Activated naive CD4-positive, alpha-beta T cell (primary cell): Measurements from ENCODE around the gene ID1.
"Not testable (repeated sequence)": the region's sequence is repeated elsewhere in the genome, so short reads cannot be mapped to it uniquely, and the experiment has no call there.

Experiments used
- DNase-seq, 4 experiments: peaks; one replicate each; lab custom pipeline; 2025; lab: John Stamatoyannopoulos, UW

Gene ID1

DNA sequence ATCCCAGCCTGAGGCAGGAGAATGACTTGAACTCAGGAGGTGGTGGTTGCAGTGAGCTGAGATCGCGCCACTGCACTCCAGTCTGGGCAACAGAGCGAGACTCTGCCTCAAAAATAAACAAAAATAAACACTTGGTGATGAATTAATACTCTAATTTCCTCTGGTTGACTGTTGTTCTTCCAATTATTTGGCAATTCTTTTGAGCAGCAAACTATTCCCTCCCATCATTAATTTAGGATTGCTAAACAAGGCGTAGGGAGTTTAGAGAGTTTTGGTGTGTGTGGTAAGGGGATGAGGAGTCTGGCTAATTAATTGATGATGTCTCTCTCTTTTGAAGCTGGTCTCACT lies 2.7 kb upstream of the ID1 start:
- no peak for DNase-seq

DNA sequence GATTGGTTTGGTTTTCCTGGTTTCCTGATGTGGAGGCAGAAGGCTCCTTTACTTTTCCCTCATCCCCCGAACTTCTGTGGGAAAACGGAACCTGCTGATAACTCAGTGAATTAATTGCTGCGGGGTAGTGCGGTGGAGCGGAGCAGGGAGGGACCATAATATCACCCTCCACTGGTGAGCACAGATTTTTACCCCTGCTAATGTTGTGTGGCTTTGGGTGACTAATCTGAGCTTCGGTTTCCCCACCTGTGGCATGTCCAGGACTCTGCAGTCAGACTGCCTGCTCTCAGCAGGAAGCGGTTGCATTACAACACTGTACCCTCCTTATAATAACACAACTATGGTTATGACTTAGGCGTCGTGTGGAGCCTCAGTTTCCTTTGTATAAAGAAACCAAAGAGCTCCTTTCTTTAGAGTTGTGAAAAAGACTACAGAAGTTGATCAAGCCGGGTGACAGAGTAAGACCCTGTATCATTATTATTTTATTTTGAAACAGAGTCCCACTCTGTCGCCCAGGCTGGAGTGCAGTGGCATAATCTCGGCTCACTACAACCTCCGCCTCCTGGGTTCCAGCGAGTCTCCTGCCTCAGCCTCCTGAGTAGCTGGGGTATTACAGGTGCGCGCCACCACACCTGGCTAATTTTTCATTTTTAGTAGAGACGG lies 2.2 kb upstream of the ID1 start:
- DNase-seq: no peak

DNA sequence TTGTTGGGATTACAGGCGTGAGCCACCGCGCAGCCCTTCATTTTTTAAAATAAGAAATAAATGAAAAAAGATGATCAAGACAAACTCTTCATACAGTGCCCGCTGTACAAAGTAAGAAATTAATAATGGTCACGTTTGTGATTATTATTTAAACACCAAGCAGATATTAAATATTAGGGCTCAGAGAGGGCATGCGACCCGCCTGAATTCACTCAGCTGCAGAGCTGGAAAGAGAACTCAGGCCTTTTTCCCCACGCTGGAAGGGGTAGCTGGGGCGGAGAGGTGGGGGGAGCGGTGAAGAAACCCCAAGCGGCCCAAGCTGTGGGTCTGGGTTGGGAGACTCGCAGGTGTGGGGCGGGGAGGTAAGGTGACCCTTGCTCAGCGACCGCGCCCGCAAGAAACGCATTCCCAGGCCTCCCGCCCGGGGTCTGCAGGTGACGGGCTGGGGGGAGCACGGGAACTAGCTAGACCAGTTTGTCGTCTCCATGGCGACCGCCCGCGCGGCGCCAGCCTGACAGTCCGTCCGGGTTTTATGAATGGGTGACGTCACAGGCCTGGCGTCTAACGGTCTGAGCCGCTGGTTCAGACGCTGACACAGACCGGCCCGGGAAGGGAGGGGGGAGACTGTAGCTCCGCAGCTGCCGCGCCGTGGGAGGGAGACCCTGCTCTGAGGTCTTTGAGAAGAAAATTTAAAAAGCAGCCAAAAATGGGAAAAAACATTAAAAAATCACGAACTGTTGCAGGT lies 1.1 kb upstream of the ID1 start:
- DNase-seq: peak in 3 of 4 experiments; percentile 9 to 50 (median 23)

DNA sequence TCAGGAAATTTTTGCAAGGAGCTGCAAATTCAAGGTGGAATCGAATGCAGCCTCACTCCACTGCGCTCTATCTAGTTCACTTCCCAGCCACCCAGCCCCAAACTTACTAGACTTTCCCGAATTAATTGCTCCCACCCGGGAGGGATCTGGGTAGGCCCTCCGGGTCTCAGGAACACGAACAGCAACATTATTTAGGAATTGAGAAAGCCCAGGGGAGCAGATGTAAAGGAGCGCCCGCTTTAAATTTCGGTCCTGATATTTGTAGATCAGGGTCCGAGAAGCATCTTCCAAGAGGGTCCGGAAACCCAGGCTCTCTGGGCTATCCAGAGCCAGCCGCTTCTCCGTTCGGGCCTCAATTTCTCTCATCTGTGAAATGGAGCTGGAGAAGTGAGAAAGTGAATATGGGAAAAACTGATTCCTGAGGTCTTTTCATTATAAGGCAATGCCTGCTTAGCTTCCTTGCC lies 490 bp upstream of the ID1 start:
- DNase-seq: no peak

DNA sequence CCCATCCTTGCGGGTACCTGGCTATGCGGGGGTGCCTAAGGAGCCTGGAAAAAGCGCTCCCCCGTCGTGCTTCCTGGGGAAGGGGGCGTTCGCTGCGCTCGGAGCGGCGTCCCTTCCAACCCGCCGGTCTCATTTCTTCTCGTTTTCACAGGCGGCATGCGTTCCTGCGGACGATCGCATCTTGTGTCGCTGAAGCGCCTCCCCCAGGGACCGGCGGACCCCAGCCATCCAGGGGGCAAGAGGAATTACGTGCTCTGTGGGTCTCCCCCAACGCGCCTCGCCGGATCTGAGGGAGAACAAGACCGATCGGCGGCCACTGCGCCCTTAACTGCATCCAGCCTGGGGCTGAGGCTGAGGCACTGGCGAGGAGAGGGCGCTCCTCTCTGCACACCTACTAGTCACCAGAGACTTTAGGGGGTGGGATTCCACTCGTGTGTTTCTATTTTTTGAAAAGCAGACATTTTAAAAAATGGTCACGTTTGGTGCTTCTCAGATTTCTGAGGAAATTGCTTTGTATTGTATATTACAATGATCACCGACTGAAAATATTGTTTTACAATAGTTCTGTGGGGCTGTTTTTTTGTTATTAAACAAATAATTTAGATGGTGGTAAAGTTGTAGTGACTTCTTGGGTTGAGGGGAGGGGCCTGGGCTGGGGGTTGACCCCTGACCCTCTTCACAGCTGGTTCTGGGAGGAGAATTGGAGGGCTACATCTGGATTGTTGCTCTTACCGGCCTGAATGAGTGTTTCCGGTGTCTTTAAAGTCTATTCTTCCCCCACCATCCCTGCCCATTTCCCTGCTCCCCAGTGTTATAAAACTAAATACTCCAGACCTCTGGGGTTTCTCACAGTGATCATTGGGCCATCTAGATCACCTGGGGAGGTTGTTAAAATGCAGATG lies 1.1 kb downstream of the ID1 start:
- DNase-seq: no peak

DNA sequence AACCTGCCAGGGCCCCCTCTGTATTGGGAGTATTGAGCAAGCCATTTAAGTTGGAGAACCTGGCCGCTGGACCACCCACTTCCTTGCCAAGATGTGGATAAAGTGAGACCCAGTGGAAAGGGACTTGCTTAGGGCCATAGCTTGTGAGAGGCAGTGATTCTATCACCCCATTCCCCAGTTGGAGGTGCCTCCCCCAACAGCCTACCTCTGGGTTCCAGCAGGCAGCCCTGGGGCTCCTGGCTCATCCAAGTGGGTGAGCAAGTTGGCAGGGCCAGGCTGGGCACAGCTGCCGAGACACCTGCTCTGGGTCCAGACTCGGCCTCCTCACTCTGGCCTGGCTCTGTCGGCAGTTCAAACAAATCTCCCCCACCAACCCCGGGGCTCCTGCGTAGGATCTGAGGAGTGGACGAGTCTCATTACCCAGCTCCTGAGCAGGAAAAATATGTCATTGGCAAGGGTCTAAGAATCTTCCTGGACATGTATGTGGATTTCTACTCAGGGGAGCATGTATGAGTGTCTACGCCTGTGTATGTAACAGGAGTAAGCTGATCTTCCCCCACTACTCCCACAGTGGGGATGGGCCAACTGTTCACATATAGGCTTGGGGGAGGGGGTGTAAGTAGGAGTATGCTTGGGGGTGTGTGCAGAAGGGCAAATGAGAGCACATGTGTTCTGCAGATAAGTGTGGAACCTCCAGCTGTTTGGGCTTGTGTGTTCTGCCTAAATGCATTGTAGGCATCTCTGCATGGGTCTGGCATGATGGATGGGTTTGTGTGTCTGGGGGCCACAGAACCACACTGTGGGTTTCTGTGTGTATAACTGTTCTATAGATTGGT lies 1.9 kb downstream of the ID1 start:
- DNase-seq: no peak

DNA sequence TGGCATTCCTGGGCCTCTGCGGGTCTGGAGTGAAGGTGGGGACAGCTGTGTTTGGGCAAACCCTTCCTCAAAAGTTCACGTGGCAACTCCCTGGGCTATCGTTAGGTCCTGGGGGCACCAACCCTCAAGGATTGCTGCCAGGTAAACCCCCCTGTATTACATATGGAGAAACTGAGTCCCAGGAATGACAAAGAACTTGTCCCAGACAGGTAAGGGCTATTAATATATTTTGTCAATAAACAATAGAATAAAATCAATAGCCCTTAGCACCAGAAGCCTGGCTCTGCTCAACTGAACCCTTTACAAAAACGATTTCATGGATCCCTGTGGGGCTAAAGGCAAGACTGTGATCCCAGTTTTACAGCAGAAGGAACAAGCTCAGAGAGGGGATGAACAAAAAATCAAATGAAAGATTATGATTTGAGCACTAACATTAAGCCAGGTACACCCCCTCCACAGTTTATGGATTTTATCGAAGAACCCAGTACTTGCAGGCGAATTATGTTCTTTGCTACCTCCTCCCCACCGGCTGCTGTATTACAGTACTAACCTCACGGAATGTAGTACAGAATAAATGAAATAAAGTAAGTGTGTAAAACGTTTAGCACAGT lies 2.7 kb downstream of the ID1 start:
- DNase-seq: no peak

DNA sequence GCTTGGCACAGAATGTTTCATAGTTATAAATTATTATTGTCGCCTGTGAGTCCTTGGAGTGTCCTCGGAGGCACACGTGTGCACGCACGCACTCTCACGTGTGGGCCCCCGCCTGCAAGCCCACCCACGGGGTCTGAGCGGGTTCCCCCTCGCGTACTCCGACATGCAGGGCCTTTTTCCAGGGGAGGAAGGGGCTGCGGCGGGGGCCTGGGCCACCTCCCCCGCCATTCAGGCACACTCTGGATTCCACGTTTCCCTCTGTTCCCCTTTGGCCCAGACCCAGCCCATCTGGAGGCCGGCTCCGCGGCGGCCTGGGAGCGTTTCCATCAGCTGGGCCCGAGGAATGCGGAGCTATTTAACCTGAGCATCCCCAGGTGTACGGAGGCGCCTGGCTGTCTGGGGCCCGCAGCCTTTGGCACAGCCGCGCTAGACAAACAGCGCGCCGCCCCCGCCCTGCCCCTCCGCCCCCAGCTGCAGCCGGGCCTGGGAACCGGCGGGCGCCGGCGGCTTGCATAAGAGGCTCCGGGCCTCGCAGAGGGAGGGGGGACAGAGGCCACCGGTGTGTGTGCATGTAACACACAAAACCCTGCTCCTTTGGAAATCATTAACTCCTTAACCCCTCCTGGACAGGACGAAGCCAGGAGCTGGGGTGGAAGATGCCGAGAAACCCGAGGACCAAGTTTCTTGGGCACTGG lies 3.3 kb downstream of the ID1 start:
- no peak for DNase-seq

DNA sequence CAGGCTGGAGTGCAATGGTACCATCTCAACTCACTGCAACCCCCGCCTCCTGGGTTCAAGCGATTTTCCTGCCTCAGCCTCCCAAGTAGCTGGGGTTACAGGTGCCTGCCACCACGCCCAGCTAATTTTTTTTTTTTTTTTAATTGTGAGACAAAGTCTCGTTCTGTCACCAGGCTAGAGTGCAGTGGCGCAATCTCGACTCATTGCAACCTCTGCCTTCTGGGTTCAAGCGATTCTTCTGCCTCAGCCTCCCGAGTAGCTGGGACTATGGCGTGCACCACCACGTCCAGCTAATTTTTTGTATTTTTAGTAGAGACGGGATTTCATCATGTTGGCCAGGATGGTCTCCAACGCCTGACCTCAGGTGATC lies 7.2 kb downstream of the ID1 start:
- not testable (repeated sequence) for DNase-seq

DNA sequence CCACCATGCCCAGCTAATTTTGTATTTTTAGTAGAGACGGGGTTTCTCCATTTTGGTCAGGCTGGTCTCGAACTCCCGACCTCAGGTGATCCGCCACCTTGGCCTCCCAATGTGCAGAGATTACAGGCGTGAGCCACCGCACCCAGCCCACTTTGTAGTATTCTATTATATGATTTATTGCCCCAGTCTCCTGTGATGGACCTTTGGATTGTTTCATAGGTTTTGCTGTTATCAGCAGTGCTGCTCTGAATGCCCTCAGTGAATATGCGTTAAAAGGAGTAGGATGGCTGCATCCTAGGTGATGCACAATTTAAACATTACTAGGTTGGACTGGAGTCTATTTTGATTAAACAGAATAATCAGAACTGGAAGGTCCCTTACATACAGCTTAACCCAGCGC lies 10.3 kb downstream of the ID1 start:
- DNase-seq: no peak

DNA sequence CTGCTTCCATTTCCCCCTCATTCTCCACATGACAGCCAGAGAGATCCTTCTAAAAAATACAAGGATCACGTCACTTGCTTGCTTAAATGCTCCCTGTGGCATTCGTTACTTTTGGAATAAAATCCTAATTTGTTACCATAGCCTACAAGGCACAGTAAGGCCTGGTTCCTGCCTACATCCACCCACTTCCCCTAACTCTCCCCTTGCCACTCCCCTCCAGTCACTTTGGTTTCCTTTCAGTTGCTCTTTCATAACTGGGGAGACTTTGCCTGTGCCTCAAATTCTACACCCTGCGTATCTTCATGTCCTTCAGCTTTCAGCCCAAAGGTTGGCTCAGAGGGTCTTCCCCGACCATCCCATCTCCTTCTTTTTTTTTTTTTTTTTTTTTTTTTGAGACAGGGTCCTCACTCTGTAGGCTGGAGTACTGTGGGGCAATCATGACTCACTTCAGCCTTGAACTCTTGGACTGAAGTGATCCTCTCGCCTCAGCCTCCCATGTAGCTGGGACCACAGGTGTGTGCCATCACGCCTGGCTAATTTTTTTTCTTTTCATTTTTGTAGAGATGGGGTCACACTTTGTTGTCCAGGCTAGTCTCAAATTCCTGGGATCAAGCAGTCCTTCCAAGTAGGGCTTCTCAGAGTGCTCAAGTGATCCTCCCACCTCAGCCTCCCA lies 12.5 kb downstream of the ID1 start:
- no peak for DNase-seq

DNA sequence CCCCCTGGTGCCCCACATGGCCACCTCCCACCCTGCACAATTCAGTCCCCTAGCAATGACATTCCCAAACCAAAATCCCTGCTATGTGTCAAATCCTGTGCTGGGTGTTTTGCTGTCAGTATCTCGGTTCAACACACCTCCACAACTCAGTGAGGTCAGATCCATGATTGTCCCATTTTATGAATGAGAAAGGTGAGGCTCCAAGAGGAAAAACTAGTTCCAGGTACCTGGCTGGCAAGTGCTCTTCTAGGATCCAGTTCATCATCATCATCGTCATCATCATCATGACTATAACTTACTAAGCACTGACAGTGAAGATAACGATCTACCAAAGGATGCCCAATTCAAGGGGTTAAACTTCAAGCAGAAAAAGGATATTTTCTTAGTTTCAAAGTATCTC lies 15.2 kb downstream of the ID1 start:
- no peak for DNase-seq

DNA sequence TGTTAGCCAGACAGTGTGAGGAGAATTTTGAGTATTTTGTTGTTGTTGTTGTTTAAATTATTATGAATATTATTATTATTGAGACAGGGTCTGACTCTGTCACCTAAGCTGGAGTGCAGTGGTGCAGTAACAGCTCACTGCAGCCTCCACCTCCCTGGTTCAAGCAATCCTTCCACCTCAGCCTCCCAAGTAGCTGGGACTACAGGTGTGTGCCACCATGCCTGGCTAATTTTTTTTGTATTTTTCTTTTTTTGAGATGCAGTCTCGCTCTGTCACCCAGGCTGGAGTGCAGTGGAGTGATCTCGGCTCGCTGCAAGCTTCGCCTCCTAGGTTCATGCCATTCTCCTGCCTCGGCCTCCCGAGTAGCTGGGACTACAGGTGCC lies 18.0 kb downstream of the ID1 start:
- DNase-seq: not testable (repeated sequence)

DNA sequence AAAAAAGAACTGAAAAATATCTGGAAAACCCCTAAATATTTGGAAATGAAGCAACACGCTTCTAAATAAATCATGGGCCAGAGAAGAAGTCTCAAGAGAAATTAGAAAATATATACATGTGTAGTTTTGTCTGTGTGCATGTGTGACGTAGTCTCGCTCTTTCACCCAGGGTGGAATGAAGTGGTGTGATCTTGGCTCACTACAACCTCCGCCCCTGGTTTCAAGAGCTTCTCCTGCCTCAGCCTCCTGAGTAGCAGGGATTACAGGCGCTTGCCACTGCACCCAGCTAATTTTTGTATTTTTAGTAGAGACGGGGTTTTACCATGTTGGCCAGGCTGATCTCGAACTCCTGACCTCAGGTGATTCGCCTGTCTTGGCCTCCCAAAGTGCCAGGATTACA lies 21.4 kb downstream of the ID1 start:
- not testable (repeated sequence) for DNase-seq

DNA sequence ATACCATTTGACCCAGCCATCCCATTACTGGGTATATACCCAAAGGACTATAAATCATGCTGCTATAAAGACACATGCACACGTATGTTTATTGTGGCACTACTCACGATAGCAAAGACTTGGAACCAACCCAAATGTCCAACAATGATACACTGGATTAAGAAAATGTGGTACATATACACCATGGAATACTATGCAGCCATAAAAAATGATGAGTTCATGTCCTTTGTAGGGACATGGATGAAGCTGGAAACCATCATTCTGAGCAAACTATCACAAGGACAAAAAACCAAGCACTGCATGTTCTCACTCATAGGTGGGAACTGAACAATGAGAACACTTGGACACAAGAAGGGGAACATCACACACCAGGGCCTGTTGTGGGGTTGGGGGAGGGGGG lies 23.0 kb downstream of the ID1 start:
- not testable (repeated sequence) for DNase-seq

DNA sequence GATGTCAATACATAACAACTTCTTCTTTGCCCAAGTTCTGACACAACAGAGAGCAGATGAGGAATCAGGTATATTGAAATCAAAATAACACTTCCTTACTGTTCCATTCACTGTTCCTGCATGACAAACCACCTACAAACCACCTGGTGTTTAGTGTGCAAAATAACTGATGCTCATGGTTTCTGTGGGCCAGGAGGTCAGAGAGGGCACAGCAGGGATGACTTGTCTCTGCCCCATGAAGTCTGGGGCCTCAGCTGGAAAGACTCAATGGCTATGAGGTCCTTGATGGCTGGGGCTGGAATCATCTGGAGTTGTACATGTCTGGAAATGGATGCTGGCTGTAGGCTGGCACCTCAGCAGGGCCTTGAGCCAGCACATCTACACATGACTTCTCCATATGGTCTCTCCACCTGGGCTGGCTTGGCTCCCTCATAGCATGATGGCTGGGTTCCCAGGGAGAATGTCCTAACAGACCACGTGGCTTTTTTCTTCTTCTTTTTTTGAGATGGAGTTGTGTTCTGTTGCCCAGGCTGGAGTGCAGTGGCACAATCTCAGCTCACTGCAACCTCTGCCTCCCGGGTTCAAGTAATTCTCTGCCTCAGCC lies 25.2 kb downstream of the ID1 start:
- DNase-seq: no peak

DNA sequence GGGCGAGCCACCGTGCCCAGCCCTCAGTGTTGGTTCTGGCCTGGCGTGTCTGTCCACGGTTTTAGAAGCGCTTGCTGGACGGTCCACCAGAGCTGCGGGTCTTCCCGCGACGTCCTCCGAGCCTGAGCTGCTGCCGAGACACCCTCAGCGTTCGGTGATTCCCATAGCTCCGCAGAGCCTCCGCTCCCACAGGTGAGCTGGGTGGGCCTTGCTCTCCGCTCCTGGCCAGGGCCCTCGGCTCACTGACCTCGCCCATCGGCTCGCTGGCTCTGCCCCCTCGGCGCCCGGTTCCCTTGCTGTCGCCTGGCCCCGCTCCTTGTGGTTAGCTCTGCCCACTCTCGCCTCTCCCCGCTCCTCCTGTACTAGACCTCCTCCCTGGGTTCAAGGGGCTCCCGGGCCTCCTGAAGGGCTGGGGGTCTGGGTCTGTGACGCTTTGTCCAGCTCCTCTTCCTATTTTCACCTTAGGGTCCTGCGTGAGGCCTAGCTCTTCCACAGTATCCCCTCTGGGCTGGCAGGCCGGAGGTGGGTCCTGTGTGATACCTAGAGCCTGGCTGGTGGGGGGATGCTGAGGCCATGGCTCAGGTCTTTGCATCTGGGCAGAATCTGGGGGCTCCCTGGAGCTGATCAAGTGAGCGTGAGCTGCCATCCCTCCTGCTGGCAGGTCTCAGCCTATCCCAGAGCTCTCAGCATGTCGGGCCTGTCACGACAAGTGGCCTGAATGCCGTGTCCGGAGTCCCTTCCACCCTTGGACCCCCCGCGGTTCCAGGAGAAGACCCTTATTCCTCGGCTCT lies 27.7 kb downstream of the ID1 start:
- no peak for DNase-seq

DNA sequence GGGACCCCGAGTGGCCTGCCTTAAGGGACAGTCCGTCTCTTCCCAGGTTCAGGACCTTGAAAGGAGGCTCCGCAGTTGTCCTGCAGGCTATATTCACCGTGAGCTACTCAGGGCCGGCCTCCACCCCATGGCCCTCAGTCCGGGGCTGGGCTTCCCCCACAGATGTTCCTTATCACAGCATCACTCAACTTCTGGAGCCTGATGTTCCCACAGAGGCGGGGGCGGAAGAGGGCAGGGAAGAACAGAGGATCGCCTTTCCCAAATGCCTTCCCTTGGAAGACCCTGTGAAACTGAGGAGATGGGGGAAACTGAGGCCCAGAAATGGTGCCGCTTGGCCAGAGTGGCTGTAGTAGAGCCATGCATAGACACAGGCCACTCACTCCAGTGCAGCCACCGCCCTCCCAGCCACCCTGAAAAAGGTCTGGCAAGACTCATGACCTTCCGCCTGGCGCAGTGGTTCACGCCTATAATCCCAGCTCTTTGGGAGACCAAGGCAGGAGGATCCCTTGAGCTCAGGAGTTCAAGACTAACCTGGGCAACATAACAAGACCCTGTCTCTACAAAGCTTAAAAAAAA lies 28.3 kb downstream of the ID1 start:
- no peak for DNase-seq

DNA sequence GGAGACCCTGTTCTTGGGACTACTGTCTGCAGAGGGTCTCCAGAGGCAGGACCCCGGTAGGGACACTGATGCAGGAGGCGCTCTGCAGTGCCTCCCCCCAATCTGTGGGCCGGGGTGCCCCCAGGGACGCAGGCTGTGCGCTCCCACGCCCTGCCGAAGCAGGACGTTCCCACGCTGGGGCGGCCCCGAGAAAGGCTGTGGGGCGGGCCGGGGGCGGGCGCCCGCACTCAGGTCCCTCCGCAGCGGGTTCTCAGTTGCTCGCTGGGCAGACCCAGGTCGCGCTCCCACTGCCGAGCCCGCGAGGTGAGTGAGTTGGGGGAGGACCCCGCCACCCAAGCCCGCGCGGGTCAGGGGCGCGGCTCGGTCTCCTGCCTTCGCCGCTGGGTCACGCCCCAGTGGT lies 32.6 kb downstream of the ID1 start, which contains the start of gene COX4I2:
Gene COX4I2 (plus strand): TSS at position 253 of the 400 bp plus-strand sequence. CDS start 1,106 bp downstream, outside the sequence.
- DNase-seq: no peak
